Activated CD8-positive, alpha-beta memory T cell treated with anti-CD3 and anti-CD28 coated beads, Interleukin-2, amount 10 ng/mL, durations not matched to agents 7 days and 5 days (primary cell): Measurements from ENCODE around the gene CCDC178. TPM values are rescaled to one million over a fixed set of nuclear protein-coding genes. Genes with fewer than 3 reads are reported as not detected.
"Not testable (repeated sequence)": the region's sequence is repeated elsewhere in the genome, so short reads cannot be mapped to it uniquely, and the experiment has no call there.

Experiments
- ATAC-seq: fragments of 150-1000 bp; cut with Tn5 transposase; one replicate; pipeline ENCODE4 v1.10.0; 2021; ENCODE audit warnings: moderate library complexity
- CTCF ChIA-PET: fragments of 350-600 bp; sonication (Branson Sonifier 250); formaldehyde crosslinking; loops from one replicate; lab custom pipeline; 2021; ENCODE audit warnings: antibody characterized with exemption; lab: Charles Lee
- DNase-seq: peaks from one replicate; pipeline ENCODE4 v3.0.0-alpha.2; 2020
- H3K27ac Mint-ChIP-seq: one replicate; pipeline ENCODE4 v1.8.0; 2021; ENCODE audit warnings: mild to moderate bottlenecking, mixed read lengths
- H3K27me3 Mint-ChIP-seq: one replicate; pipeline ENCODE4 v1.8.0; 2021; ENCODE audit warnings: mixed read lengths
- H3K36me3 Mint-ChIP-seq: one replicate; pipeline ENCODE4 v1.8.0; 2021; ENCODE audit warnings: mild to moderate bottlenecking, mixed read lengths
- H3K4me1 Mint-ChIP-seq: one replicate; pipeline ENCODE4 v1.8.0; 2021; ENCODE audit warnings: mixed read lengths
- H3K4me3 Mint-ChIP-seq: one replicate; pipeline ENCODE4 v1.8.0; 2021; ENCODE audit warnings: mild to moderate bottlenecking, moderate library complexity, mixed read lengths
- H3K9me3 Mint-ChIP-seq: one replicate; pipeline ENCODE4 v1.8.0; 2022; ENCODE audit warnings: low read depth, mixed read lengths
- total RNA-seq, 2 experiments: library from RNA; stranded (reverse); gene quantifications; one replicate each; pipeline ENCODE4 v1.2.3, GENCODE V29; 2021

Gene CCDC178
- total RNA-seq, 2 experiments from 2014 or later: not detected

DNA sequence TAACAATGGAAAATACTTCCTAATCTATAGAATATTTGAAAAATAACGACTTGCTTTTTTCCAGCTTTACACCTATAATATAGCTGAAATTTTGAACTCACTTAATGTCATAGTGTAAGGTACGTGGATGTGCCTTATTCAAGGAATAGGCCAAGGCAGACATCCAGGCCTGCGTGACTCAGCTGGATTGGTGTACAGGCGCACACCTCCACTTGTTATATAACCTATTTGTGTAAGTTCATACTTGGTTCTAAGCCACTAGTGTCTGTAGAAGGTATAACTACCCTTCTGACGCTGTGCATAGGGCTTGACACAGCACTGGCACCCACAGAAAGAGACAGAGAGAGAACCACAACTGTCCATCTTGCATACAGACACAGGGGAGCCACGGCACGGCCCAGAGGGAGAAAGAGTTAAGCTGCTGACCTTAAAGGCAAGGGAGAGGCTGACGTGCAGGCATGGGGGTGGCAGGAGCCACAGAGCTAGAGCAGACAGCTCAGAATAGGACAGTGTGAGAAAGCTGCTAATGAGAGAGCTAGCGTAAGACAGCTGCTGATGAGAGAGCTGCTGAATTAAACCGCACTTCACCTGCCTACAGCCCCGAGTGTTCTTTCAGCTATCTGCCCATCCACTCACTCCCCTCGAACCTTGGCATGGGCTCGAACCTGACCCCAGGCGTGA is 16.1 kb downstream of the CCDC178 start:
- H3K4me3 Mint-ChIP-seq: no peak overlapping the region
- CTCF ChIA-PET: no interaction called here
- no peaks in the 10 kb centered on the region for H3K4me1 Mint-ChIP-seq
- no peaks in the 10 kb centered on the region for H3K27me3 Mint-ChIP-seq
- no peaks in the 10 kb centered on the region for H3K36me3 Mint-ChIP-seq
- H3K27ac Mint-ChIP-seq: no peak overlapping the region
- H3K9me3 Mint-ChIP-seq: peaks cover 10% of the 10 kb centered on the region
- DNase-seq (no peak), ATAC-seq (no peak)

- Mint-ChIP-seq H3K4me1 (no peaks in the 10 kb centered on the region), H3K36me3 (no peaks in the 10 kb centered on the region), H3K27me3 (no peaks in the 10 kb centered on the region), H3K9me3 (peaks cover 6% of the 10 kb centered on the region), H3K27ac (no peak overlapping the region), H3K4me3 (no peak overlapping the region)
- CTCF ChIA-PET: no interaction called here
- ATAC-seq (no peak), DNase-seq (no peak)
These were observed 19.3 kb downstream of the CCDC178 start for GRCh38 chr18:33421225-33421624.

- H3K27ac Mint-ChIP-seq: no peak overlapping the region
- CTCF ChIA-PET: no interaction called here
- H3K36me3 Mint-ChIP-seq: no peaks in the 10 kb centered on the region
- DNase-seq (no peak), ATAC-seq (no peak)
- H3K27me3 Mint-ChIP-seq: no peaks in the 10 kb centered on the region
- peaks cover 2% of the 10 kb centered on the region for H3K9me3 Mint-ChIP-seq
- H3K4me1 Mint-ChIP-seq: no peaks in the 10 kb centered on the region
- no peak overlapping the region for H3K4me3 Mint-ChIP-seq
These were observed 36.2 kb downstream of the CCDC178 start for GRCh38 chr18:33404244-33404873.

- H3K27ac Mint-ChIP-seq, CTCF ChIA-PET, H3K36me3 Mint-ChIP-seq, H3K4me1 Mint-ChIP-seq, DNase-seq, H3K4me3 Mint-ChIP-seq, H3K27me3 Mint-ChIP-seq, H3K9me3 Mint-ChIP-seq, ATAC-seq: not testable (repeated sequence)
These were observed 41.6 kb downstream of the CCDC178 start for GRCh38 chr18:33398939-33399338.

DNA sequence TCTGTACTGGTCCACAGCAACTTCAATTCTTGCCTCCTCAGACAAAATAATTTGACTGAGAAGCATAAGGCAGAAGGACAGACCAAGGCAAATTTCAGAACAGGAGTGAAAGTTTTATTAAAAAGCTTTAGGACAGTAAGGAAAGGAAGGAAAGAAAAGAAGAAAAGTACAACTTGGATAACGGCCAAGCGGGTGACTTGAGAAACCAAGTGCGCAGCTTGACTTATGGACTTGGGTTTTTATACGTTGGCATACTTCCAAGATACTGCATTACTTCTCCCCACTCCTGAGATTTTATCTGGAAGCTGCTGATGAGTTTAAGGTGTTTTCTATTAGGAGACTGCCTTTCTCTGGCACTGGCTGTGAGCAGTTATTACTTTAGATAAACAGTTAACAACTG is 64.7 kb downstream of the CCDC178 start:
- ATAC-seq (no peak), DNase-seq (no peak)
- Mint-ChIP-seq H3K4me1 (no peaks in the 10 kb centered on the region), H3K4me3 (no peak overlapping the region), H3K9me3 (peaks cover 9% of the 10 kb centered on the region), H3K27me3 (no peaks in the 10 kb centered on the region), H3K36me3 (no peaks in the 10 kb centered on the region), H3K27ac (no peak overlapping the region)
- CTCF ChIA-PET: no interaction called here

GRCh38 chr18:33372442-33372841 is 68.1 kb downstream of the CCDC178 start:
- Mint-ChIP-seq H3K36me3 (no peaks in the 10 kb centered on the region), H3K4me1 (no peaks in the 10 kb centered on the region), H3K27me3 (no peaks in the 10 kb centered on the region), H3K4me3 (no peak overlapping the region), H3K9me3 (peaks cover 9% of the 10 kb centered on the region), H3K27ac (no peak overlapping the region)
- DNase-seq (no peak), ATAC-seq (no peak)
- CTCF ChIA-PET: no interaction called here

DNA sequence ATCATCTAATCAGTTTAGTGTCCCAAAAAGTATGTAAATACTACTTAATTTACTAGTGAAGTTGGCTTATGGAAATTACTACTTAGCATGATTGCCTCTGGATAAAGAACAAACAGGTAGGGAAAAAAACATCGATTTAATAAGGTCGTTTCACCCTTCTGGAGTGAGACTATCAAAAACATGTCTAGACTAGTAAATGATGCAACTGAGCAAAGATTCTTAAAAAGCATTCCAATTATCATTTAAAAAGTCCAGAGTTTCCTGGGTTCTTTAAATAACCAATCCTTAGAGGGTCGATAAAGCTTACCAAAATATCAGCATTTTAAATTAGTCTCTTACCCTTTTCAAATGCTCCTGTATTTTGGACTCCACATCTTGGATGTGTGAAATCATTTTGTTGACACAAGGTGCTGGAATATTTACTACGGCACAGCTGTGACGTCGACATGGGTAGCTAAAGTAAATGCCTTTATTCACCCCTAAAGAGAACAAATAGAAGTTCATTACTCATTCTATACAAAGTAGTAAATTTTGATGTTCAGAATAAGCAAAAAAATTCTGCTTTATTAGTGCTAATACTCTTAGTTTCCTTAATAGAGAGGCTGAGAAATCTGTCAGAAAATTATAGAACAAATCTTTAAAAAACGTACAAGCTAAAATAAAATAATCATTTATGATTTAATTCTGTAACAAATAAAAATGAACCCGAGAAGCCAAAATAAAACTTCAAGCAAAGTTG is 70.6 kb downstream of the CCDC178 start:
- no peaks in the 10 kb centered on the region for H3K36me3 Mint-ChIP-seq
- no peaks in the 10 kb centered on the region for H3K4me1 Mint-ChIP-seq
- no peaks in the 10 kb centered on the region for H3K27me3 Mint-ChIP-seq
- CTCF ChIA-PET: no interaction called here
- H3K27ac Mint-ChIP-seq: no peak overlapping the region
- peaks cover 4% of the 10 kb centered on the region for H3K9me3 Mint-ChIP-seq
- DNase-seq (no peak), ATAC-seq (no peak)
- no peak overlapping the region for H3K4me3 Mint-ChIP-seq

GRCh38 chr18:33356735-33357134 is 83.8 kb downstream of the CCDC178 start:
- Mint-ChIP-seq H3K4me3 (no peak overlapping the region), H3K9me3 (peaks cover 17% of the 10 kb centered on the region), H3K4me1 (no peaks in the 10 kb centered on the region), H3K36me3 (no peaks in the 10 kb centered on the region), H3K27me3 (no peaks in the 10 kb centered on the region), H3K27ac (no peak overlapping the region)
- CTCF ChIA-PET: no interaction called here
- no peak for ATAC-seq
- DNase-seq: no peak

DNA sequence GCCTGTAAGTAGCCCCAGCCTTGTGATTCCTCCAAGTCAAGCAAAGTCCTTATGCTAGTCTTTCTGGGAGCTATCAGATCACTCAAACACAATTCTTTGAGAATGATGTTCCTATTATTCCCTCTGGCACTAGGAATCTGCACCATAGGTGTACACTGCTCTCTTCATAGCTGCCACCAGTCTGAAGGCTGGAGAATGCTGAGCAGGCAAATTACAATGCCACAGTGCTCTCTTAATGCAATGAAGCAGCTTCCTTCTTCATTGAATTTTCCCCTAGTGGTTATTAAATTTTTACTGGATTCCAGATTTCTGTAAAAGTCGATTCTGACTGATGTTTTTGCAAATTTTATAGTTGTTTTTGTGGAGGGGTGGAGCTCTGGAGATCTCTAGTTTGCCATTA is 84.8 kb downstream of the CCDC178 start:
- DNase-seq (no peak), ATAC-seq (no peak)
- H3K27me3 Mint-ChIP-seq: no peaks in the 10 kb centered on the region
- H3K4me1 Mint-ChIP-seq: no peaks in the 10 kb centered on the region
- no peak overlapping the region for H3K4me3 Mint-ChIP-seq
- CTCF ChIA-PET: no interaction called here
- H3K9me3 Mint-ChIP-seq: peaks cover 17% of the 10 kb centered on the region
- no peak overlapping the region for H3K27ac Mint-ChIP-seq
- no peaks in the 10 kb centered on the region for H3K36me3 Mint-ChIP-seq

DNA sequence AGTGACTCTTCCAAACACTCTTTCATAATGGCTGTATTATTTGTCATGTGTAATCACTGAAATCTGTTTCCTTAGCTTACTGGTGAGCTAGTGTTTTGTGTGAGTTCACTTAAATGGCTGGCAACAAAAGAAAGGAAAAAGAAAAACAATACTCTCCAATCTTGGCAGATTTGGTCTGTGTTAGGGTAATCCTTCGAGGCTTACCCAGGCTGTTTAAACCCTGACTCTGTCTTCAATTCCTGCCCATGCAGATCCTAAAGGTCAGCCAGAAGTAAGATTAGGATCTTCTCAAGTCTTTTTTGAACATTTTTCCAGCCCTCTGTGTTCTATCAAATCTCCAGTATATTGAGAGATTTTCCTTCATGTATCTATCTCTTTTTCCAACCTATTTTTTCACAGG is 85.3 kb downstream of the CCDC178 start:
- Mint-ChIP-seq H3K27me3 (no peaks in the 10 kb centered on the region), H3K4me1 (no peaks in the 10 kb centered on the region), H3K9me3 (peaks cover 17% of the 10 kb centered on the region), H3K27ac (no peak overlapping the region), H3K36me3 (no peaks in the 10 kb centered on the region), H3K4me3 (no peak overlapping the region)
- no peak for DNase-seq
- no peak for ATAC-seq
- CTCF ChIA-PET: no interaction called here

GRCh38 chr18:33350256-33350655 is 90.3 kb downstream of the CCDC178 start:
- CTCF ChIA-PET: no interaction called here
- H3K4me1 Mint-ChIP-seq: no peaks in the 10 kb centered on the region
- peaks cover 11% of the 10 kb centered on the region for H3K9me3 Mint-ChIP-seq
- H3K4me3 Mint-ChIP-seq: no peak overlapping the region
- no peaks in the 10 kb centered on the region for H3K27me3 Mint-ChIP-seq
- H3K36me3 Mint-ChIP-seq: no peaks in the 10 kb centered on the region
- DNase-seq (no peak), ATAC-seq (no peak)
- no peak overlapping the region for H3K27ac Mint-ChIP-seq

DNA sequence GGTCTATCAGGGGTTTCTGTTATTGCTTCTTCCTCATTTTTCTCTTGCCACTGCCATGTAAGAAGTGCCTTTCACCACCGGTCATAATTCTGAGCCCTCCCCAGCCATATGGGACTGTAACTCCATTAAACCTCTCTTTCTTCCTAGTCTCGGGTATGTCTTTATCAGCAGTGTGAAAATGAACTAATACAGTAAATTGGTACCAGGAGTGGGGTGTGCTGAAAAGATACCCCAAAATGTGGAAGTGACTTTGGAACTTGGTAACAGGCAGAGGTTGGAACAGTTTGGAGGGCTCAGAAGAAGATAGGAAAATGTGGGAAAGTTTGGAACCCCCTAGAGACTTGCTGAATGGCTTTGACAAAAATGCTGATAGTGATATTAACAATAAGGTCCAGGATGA is 100.8 kb downstream of the CCDC178 start:
- ATAC-seq, H3K36me3 Mint-ChIP-seq, DNase-seq, H3K27ac Mint-ChIP-seq, H3K4me1 Mint-ChIP-seq, CTCF ChIA-PET, H3K4me3 Mint-ChIP-seq, H3K27me3 Mint-ChIP-seq: not testable (repeated sequence)
- H3K9me3 Mint-ChIP-seq: peaks cover 12% of the 10 kb centered on the region

- no peak overlapping the region for H3K4me3 Mint-ChIP-seq
- no peak overlapping the region for H3K27ac Mint-ChIP-seq
- no peaks in the 10 kb centered on the region for H3K36me3 Mint-ChIP-seq
- DNase-seq (no peak), ATAC-seq (no peak)
- CTCF ChIA-PET: no interaction called here
- no peaks in the 10 kb centered on the region for H3K27me3 Mint-ChIP-seq
- no peaks in the 10 kb centered on the region for H3K4me1 Mint-ChIP-seq
- peaks cover 9% of the 10 kb centered on the region for H3K9me3 Mint-ChIP-seq
These were observed 105.7 kb downstream of the CCDC178 start for GRCh38 chr18:33334781-33335180.

GRCh38 chr18:33330711-33331110 is 109.8 kb downstream of the CCDC178 start:
- H3K4me1 Mint-ChIP-seq: no peaks in the 10 kb centered on the region
- H3K4me3 Mint-ChIP-seq: no peak overlapping the region
- no peaks in the 10 kb centered on the region for H3K36me3 Mint-ChIP-seq
- CTCF ChIA-PET: no interaction called here
- no peak overlapping the region for H3K27ac Mint-ChIP-seq
- DNase-seq (no peak), ATAC-seq (no peak)
- no peaks in the 10 kb centered on the region for H3K27me3 Mint-ChIP-seq
- H3K9me3 Mint-ChIP-seq: peaks cover 2% of the 10 kb centered on the region
